ENCODE data around the gene PAK1. TPM values are rescaled to one million over a fixed set of nuclear protein-coding genes. Genes with fewer than 3 reads are reported as not detected.

The PAK1 gene
- polyA plus RNA-seq, 1 donor (not counting 4 experiments of a cell fraction or from before 2014, with no cell fraction given) = 78.2 TPM

- H3K4me2 ChIP-seq (ENCODE audit: control insufficient read depth, extremely low read depth, insufficient read depth, low read depth, low read length) = no peak overlapping the region
- H3K4me3 ChIP-seq (ENCODE audit: control insufficient read depth in 2 of 3, extremely low read depth in 1 of 3, insufficient read depth in 2 of 3, low read depth in 1 of 3, low read length in 3 of 3) = no peak overlapping the region
- H3K27ac ChIP-seq (ENCODE audit: control insufficient read depth, insufficient read depth, low read length) = no peak overlapping the region
- H3K27me3 ChIP-seq (ENCODE audit: control insufficient read depth, extremely low read depth, insufficient read depth, low read length) = no peaks in the 10 kb centered on the region
- H3K9me3 ChIP-seq (ENCODE audit: control insufficient read depth, low read depth, low read length) = no peaks in the 10 kb centered on the region
- no peak for FAIRE-seq
- dilution Hi-C loops (cut with MboI; ENCODE audit: extremely low pct_ligation_motif_present, low sequenced_read_pairs) = no loop called here
- DNase-seq (ENCODE audit: low read depth, low spot score) = no peak
- H2AFZ ChIP-seq (ENCODE audit: control insufficient read depth, low read length) = no peak overlapping the region
- H3K4me1 ChIP-seq (ENCODE audit: control insufficient read depth, extremely low read depth, insufficient read depth, low read length) = no peaks in the 10 kb centered on the region
- H3K9ac ChIP-seq (ENCODE audit: control insufficient read depth, extremely low read depth, insufficient read depth, low read length) = no peak overlapping the region
- H4K20me1 ChIP-seq (ENCODE audit: control insufficient read depth, extremely low read depth, insufficient read depth, low read length) = no peaks in the 10 kb centered on the region
- no peaks in the 10 kb centered on the region for H3K36me3 ChIP-seq (ENCODE audit: control insufficient read depth in 2 of 2, extremely low read depth in 1 of 2, insufficient read depth in 2 of 2, low read length in 2 of 2)
- no peaks in the 10 kb centered on the region for H3K79me2 ChIP-seq (ENCODE audit: control insufficient read depth, insufficient read depth, low read length)
- no peak for TF ChIP-seq EZH2 (IDR thresholded peaks at IDR 0.05; ENCODE audit: low read length)
- no peak for TF ChIP-seq CTCF (optimal IDR thresholded peaks at IDR 0.05 in 1 of 3, IDR thresholded peaks at IDR 0.05 in 1 of 3, conservative IDR thresholded peaks at IDR 0.05 in 1 of 3; ENCODE audit: extremely low read depth in 1 of 3, insufficient read depth in 2 of 3, low read length in 3 of 3)
- H3K9me1 ChIP-seq (ENCODE audit: control insufficient read depth, extremely low read depth, insufficient read depth, low read length) = no peaks in the 10 kb centered on the region
These were observed 164.4 kb downstream of the PAK1 start for GRCh38 chr11:77309401-77310085.

- Histone ChIP-seq H3K4me2 (ENCODE audit: control insufficient read depth, extremely low read depth, insufficient read depth, low read depth, low read length) (no peak overlapping the region), H3K36me3 (ENCODE audit: control insufficient read depth in 2 of 2, extremely low read depth in 1 of 2, insufficient read depth in 2 of 2, low read length in 2 of 2) (no peaks in the 10 kb centered on the region), H4K20me1 (ENCODE audit: control insufficient read depth, extremely low read depth, insufficient read depth, low read length) (no peaks in the 10 kb centered on the region), H3K9ac (ENCODE audit: control insufficient read depth, extremely low read depth, insufficient read depth, low read length) (no peak overlapping the region), H3K27ac (ENCODE audit: control insufficient read depth, insufficient read depth, low read length) (no peak overlapping the region), H3K27me3 (ENCODE audit: control insufficient read depth, extremely low read depth, insufficient read depth, low read length) (no peaks in the 10 kb centered on the region), H3K4me3 (ENCODE audit: control insufficient read depth in 2 of 3, extremely low read depth in 1 of 3, insufficient read depth in 2 of 3, low read depth in 1 of 3, low read length in 3 of 3) (no peak overlapping the region), H3K9me1 (ENCODE audit: control insufficient read depth, extremely low read depth, insufficient read depth, low read length) (no peaks in the 10 kb centered on the region), H3K4me1 (ENCODE audit: control insufficient read depth, extremely low read depth, insufficient read depth, low read length) (no peaks in the 10 kb centered on the region), H3K9me3 (ENCODE audit: control insufficient read depth, low read depth, low read length) (no peaks in the 10 kb centered on the region), H2AFZ (ENCODE audit: control insufficient read depth, low read length) (no peak overlapping the region), H3K79me2 (ENCODE audit: control insufficient read depth, insufficient read depth, low read length) (no peaks in the 10 kb centered on the region)
- no peak for TF ChIP-seq CTCF (optimal IDR thresholded peaks at IDR 0.05 in 1 of 3, IDR thresholded peaks at IDR 0.05 in 1 of 3, conservative IDR thresholded peaks at IDR 0.05 in 1 of 3; ENCODE audit: extremely low read depth in 1 of 3, insufficient read depth in 2 of 3, low read length in 3 of 3)
- no peak for TF ChIP-seq EZH2 (IDR thresholded peaks at IDR 0.05; ENCODE audit: low read length)
- DNase-seq (ENCODE audit: low read depth, low spot score) = no peak
- dilution Hi-C loops (cut with MboI; ENCODE audit: extremely low pct_ligation_motif_present, low sequenced_read_pairs) = no loop called here
- no peak for FAIRE-seq
These were observed 165.1 kb downstream of the PAK1 start for GRCh38 chr11:77308838-77309237.
